CD4-positive, alpha-beta T cell (primary cell): ENCODE results near the gene MFSD12. TPM values are rescaled to one million over a fixed set of nuclear protein-coding genes. Genes with fewer than 3 reads are reported as not detected.
A peak's percentile ranks its signal among the peaks of the same experiment; 100 is the strongest.
"Not testable (repeated sequence)": the region's sequence is repeated elsewhere in the genome, so short reads cannot be mapped to it uniquely, and the experiment has no call there.

Experiments used
- ATAC-seq: fragments of 200-7000 bp; cut with Tn5 transposase; one replicate; pipeline ENCODE4 v1.10.0; 2022; ENCODE audit warnings: mild to moderate bottlenecking; ENCODE audit not compliant: poor library complexity
- CTCF ChIA-PET: fragments of 350-600 bp; sonication (Branson Sonifier 250); formaldehyde crosslinking; loops from one replicate; lab custom pipeline; 2021; ENCODE audit warnings: antibody characterized with exemption, inconsistent platforms; lab: Charles Lee
- POLR2A ChIA-PET: fragments of 350-600 bp; sonication (Branson Sonifier 250); formaldehyde crosslinking; loops from one replicate; lab custom pipeline; 2021; ENCODE audit warnings: antibody characterized with exemption, inconsistent platforms; lab: Charles Lee
- DNase-seq, 14 experiments: peaks; one replicate each; pipeline ENCODE4 v3.0.0-alpha.2; 2013 to 2020; ENCODE audit warnings: mixed read lengths in 2 of 14
- H3K27ac ChIP-seq, 2 donors: one replicate each; pipeline versions ENCODE4 v1.5.1 to v1.7.0; 2013; ENCODE audit warnings: low read length in 2 of 2, low read depth in 1 of 2, mild to moderate bottlenecking in 1 of 2
- H3K27me3 ChIP-seq, 2 experiments: 1 replicate in 1 of 2; 2 replicates in 1 of 2; pipeline versions ENCODE4 v1.6.1 to v1.7.0; 2013; ENCODE audit warnings: low read length in 2 of 2, control low read depth in 1 of 2, mild to moderate bottlenecking in 1 of 2, moderate library complexity in 1 of 2; ENCODE audit not compliant: insufficient read depth in 2 of 2, control insufficient read depth in 1 of 2
- H3K36me3 ChIP-seq: one replicate; pipeline ENCODE4 v1.6.1; 2013; ENCODE audit warnings: low read length, control low read depth; ENCODE audit not compliant: insufficient read depth
- H3K4me1 ChIP-seq: one replicate; pipeline ENCODE4 v1.6.1; 2013; ENCODE audit warnings: low read length, control low read depth; ENCODE audit not compliant: insufficient read depth
- H3K4me3 ChIP-seq: one replicate; pipeline ENCODE4 v1.5.1; 2013; ENCODE audit warnings: mild to moderate bottlenecking, low read length, moderate library complexity
- H3K9me3 ChIP-seq, 2 experiments: 1 replicate in 1 of 2; 2 replicates in 1 of 2; pipeline versions ENCODE4 v1.6.1 to v1.7.0; 2013; ENCODE audit warnings: low read length in 2 of 2, mild to moderate bottlenecking in 2 of 2, control low read depth in 1 of 2, moderate library complexity in 1 of 2; ENCODE audit not compliant: control insufficient read depth in 1 of 2, insufficient read depth in 1 of 2
- H3K27ac Mint-ChIP-seq: one replicate; pipeline ENCODE4 v1.8.0; 2020; ENCODE audit warnings: mixed read lengths
- H3K27me3 Mint-ChIP-seq: one replicate; pipeline ENCODE4 v1.8.0; 2021; ENCODE audit warnings: mixed read lengths
- H3K36me3 Mint-ChIP-seq: one replicate; pipeline ENCODE4 v1.8.0; 2021; ENCODE audit warnings: low read depth, mixed read lengths
- H3K4me1 Mint-ChIP-seq: one replicate; pipeline ENCODE4 v1.8.0; 2021; ENCODE audit warnings: low read depth, mixed read lengths
- H3K4me3 Mint-ChIP-seq: one replicate; pipeline ENCODE4 v1.8.0; 2020; ENCODE audit warnings: mild to moderate bottlenecking, mixed read lengths
- H3K9me3 Mint-ChIP-seq: one replicate; pipeline ENCODE4 v1.8.0; 2020; ENCODE audit warnings: mixed read lengths
- intact Hi-C, 2 experiments: fragments of 100-400 bp; cut with DNase I in 1 of 2; cut with micrococcal nuclease in 1 of 2; formaldehyde crosslinking; loops; one replicate each; pipeline versions ENCODE4 v1.15.1 to v1.9.0; 2023 to 2025; cut with DNase I, micrococcal nuclease
- total RNA-seq, 174 experiments: library from RNA in 2 of 174; stranded (reverse) in 2 of 174; gene quantifications; one replicate each; pipeline ENCODE4 v1.2.3 and lab custom pipeline; 2021 to 2026
- TF ChIP-seq, protein P1 (sequence below): fragments of 200-600 bp; IDR thresholded peaks from one replicate; pipeline ENCODE4 v1.8.0; 2022; ENCODE audit warnings: antibody characterized with exemption, mild to moderate bottlenecking

Gene MFSD12
- total RNA-seq, 2 experiments from 2014 or later: 62.5 to 65.0 TPM

DNA sequence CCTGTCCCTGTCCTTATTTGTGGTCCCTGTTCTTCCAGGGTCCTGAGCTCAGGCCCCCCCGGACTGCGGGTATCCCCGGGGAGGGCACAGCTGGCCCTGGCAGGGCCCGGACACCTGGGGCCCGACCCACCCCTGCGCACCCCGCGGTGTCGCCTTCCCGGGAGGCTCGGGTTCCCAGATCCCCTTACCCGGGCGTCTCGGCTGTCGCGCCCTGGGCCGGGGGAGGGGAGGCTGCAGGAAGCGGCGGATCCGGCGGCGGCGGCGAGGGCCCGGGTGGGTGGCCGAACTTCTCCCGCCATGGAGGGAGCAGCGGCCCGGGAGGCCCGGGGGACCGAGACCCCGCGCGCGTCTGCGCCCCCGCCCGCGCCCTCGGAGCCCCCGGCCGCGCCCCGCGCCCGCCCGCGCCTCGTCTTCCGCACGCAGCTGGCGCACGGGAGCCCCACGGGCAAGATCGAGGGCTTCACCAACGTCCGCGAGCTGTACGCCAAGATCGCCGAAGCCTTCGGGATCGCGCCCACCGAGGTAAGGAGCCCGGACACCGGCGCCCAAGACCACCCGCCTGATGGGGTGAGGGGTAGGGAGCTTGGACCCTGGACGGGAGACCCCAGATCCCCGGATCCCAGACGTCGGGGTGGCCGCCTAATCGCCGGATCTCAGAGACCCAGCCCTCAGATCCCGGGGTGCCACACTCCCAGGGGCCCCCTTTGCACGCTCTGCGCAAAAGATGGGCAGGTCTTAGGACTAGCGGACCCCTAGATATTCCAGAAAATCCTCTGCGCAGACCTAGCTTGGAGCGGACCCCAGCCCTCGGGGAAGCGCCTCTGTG lies 28.1 kb upstream of the MFSD12 start, which contains the start of gene GIPC3:
Gene GIPC3, plus strand, starts transcription at position 178 of the 826 bp plus-strand sequence. Its CDS starts 120 bp downstream, at position 298.
- peak within 1 kb of the TSS; percentile 60 for H3K4me3 Mint-ChIP-seq

DNA sequence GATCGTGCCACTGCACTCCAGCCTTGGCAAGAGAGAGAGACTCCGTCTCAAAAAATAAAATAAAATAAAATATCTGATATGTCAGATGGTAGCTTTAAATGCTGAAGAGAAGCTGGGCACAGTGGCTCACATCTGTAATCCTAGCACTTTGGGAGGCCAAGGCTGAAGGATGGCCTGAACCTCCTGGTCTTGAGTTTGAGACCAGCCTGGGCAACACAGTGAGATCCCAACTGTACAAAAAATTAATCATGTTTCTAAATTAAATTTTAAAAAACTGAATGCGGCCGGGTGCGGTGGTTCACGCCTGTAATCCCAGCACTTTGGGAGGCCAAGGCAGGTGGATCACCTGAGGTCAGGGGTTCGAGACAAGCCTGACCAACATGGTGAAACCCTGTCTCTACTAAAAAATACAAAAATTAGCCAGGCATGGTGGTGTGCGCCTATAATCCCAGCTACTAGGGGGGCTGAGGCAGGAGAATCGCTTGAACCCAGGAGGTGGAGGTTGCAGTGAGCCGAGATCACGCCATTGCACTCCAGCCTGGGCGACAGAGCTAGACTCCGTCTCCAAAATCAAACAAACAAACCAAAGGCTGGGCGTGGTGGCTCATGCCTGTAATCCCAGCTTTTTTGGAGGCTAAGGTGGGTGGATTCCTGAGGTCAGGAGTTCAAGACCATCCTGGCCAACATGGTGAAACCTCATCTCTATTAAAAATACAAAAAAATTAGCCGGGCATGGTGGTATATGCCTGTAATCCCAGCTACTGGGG lies 26.8 kb upstream of the MFSD12 start:
- H3K4me1 ChIP-seq: peaks cover 11% of the 10 kb centered on the region
- intact Hi-C loops, H3K9me3 Mint-ChIP-seq, H3K36me3 ChIP-seq, ATAC-seq, H3K4me3 ChIP-seq, H3K27me3 Mint-ChIP-seq, CTCF ChIA-PET, H3K9me3 ChIP-seq, H3K27ac Mint-ChIP-seq, H3K27me3 ChIP-seq, H3K4me1 Mint-ChIP-seq, H3K36me3 Mint-ChIP-seq, H3K4me3 Mint-ChIP-seq, DNase-seq, H3K27ac ChIP-seq: not testable (repeated sequence)
- POLR2A ChIA-PET: interaction anchor here (1.7 to 1.8 kb wide), 2 partner anchors 23 to 27 kb away, joined by 8 to 9 read pairs; partner anchors contain the start of genes MFSD12 and TBXA2R

More for the DNA sequence above, 28.1 kb upstream of the MFSD12 start, which contains the start of gene GIPC3:
- intact Hi-C loops: loop anchor here in 1 of 2 experiments (1.0 to 5.0 kb wide), 3 partner anchors 33 to 122 kb away; partner anchors contain the start of gene TJP3
- no peaks in the 10 kb centered on the region for H3K9me3 Mint-ChIP-seq
- no peak within 1 kb of the TSS for H3K27ac ChIP-seq
- peak in 2 of 14 experiments; percentile 8 to 39 for DNase-seq
- ChIA-PET CTCF (interaction anchor here (1.0 to 1.7 kb wide), 2 partner anchors 29 to 40 kb away, joined by 4 to 6 read pairs; partner anchors contain the start of gene MFSD12), POLR2A (interaction anchor here (1.7 to 1.8 kb wide), 2 partner anchors 21 to 28 kb away, joined by 8 to 9 read pairs; partner anchors contain the start of genes MFSD12 and TBXA2R)
- H3K4me1 Mint-ChIP-seq: no peaks in the 10 kb centered on the region
- no peaks in the 10 kb centered on the region for H3K27me3 Mint-ChIP-seq
- peak; percentile 17 for ATAC-seq
- no peaks in the 10 kb centered on the region for H3K36me3 Mint-ChIP-seq
- H3K27me3 ChIP-seq: no peaks in the 10 kb centered on the region
- no peak within 1 kb of the TSS for H3K27ac Mint-ChIP-seq
- no peaks in the 10 kb centered on the region for H3K36me3 ChIP-seq
- peak within 1 kb of the TSS; percentile 54 for H3K4me3 ChIP-seq
- H3K4me1 ChIP-seq: peaks cover 11% of the 10 kb centered on the region
- no peaks in the 10 kb centered on the region for H3K9me3 ChIP-seq
- TF ChIP-seq, protein P1, sequence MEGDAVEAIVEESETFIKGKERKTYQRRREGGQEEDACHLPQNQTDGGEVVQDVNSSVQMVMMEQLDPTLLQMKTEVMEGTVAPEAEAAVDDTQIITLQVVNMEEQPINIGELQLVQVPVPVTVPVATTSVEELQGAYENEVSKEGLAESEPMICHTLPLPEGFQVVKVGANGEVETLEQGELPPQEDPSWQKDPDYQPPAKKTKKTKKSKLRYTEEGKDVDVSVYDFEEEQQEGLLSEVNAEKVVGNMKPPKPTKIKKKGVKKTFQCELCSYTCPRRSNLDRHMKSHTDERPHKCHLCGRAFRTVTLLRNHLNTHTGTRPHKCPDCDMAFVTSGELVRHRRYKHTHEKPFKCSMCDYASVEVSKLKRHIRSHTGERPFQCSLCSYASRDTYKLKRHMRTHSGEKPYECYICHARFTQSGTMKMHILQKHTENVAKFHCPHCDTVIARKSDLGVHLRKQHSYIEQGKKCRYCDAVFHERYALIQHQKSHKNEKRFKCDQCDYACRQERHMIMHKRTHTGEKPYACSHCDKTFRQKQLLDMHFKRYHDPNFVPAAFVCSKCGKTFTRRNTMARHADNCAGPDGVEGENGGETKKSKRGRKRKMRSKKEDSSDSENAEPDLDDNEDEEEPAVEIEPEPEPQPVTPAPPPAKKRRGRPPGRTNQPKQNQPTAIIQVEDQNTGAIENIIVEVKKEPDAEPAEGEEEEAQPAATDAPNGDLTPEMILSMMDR: no peak

DNA sequence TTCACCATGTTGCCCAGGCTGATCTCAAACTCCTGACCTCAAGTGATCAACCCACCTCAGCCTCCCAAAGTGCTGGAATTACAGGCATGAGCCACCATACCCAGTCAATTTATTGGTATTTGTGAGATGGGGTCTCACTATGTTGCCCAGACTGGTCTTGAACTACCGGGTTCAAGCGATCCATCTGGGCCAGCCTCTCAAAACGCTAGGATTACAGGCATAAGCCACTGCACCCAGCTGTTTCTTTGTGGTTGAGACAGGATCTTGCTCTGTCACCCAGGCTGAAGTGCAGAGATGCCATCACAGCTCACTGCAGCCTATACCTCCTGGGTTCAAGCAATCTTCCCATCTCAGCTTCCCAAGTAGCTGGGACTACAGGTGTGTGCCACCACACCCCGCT lies 24.4 kb upstream of the MFSD12 start:
- H3K36me3 Mint-ChIP-seq, H3K9me3 ChIP-seq, ATAC-seq, POLR2A ChIA-PET, intact Hi-C loops, H3K36me3 ChIP-seq, H3K4me3 ChIP-seq, H3K9me3 Mint-ChIP-seq, H3K27ac Mint-ChIP-seq, H3K4me3 Mint-ChIP-seq, H3K27me3 ChIP-seq, H3K4me1 Mint-ChIP-seq, CTCF ChIA-PET, DNase-seq, H3K27ac ChIP-seq, H3K27me3 Mint-ChIP-seq: not testable (repeated sequence)
- H3K4me1 ChIP-seq: peaks cover 11% of the 10 kb centered on the region
